Heart left ventricle (tissue), 16 donors: ENCODE measurements around the gene TBC1D2. TPM values are rescaled to one million over a fixed set of nuclear protein-coding genes. Genes with fewer than 3 reads are reported as not detected.

Experiments
- ATAC-seq, 4 donors: fragments of 200-7000 bp; cut with Tn5 transposase; one replicate each; pipeline ENCODE4 v1.9.1; 2020 to 2022; ENCODE audit warnings: moderate library complexity in 4 of 4, mild to moderate bottlenecking in 3 of 4, moderate number of reproducible peaks in 1 of 4
- DNase-seq, 5 donors: peaks; one replicate each; pipeline ENCODE4 v3.0.0-alpha.2; 2020
- H3K27ac ChIP-seq, 12 donors: fragments of 200-600 bp; sonication (generic) in 4 of 12; one replicate each; pipeline versions ENCODE4 v1.5.0 to v1.8.0; 2016 to 2022; ENCODE audit warnings: mild to moderate bottlenecking in 2 of 12
- H3K27me3 ChIP-seq, 9 donors: fragments of 200-600 bp; sonication (generic) in 2 of 9; one replicate each; pipeline versions ENCODE4 v1.5.1 to v1.8.0; 2016 to 2022; ENCODE audit warnings: mild to moderate bottlenecking in 3 of 9
- H3K36me3 ChIP-seq, 9 donors: fragments of 200-600 bp; sonication (generic) in 2 of 9; one replicate each; pipeline versions ENCODE4 v1.5.0 to v1.8.0; 2018 to 2022; ENCODE audit warnings: mild to moderate bottlenecking in 2 of 9
- H3K4me1 ChIP-seq, 12 donors: fragments of 200-600 bp; sonication (generic) in 4 of 12; one replicate each; pipeline versions ENCODE4 v1.5.0 to v1.8.0; 2016 to 2022; ENCODE audit warnings: mild to moderate bottlenecking in 3 of 12
- H3K4me3 ChIP-seq, 12 donors: fragments of 200-600 bp; sonication (generic) in 4 of 12; one replicate each; pipeline versions ENCODE4 v1.5.0 to v1.8.0; 2017 to 2022; ENCODE audit warnings: mild to moderate bottlenecking in 9 of 12, moderate library complexity in 4 of 12
- H3K9me3 ChIP-seq, 12 donors: fragments of 200-600 bp; sonication (generic) in 4 of 12; one replicate each; pipeline versions ENCODE4 v1.5.0 to v1.8.0; 2016 to 2022; ENCODE audit warnings: mild to moderate bottlenecking in 1 of 12
- POLR2A ChIP-seq, 2 donors: fragments of 450-650 bp; IDR thresholded peaks; one replicate each; pipeline ENCODE4 v1.6.1; 2017; ENCODE audit warnings: antibody characterized with exemption in 2 of 2, mild to moderate bottlenecking in 2 of 2, moderate library complexity in 2 of 2
- WGBS, 4 donors: extraction: QIAGEN DNeasy Blood & Tissue Kit in 2 of 4; methylation state at CpG; one replicate each; pipeline versions ENCODE4 v1.1.5 to v1.1.7; 2013 to 2018; 5-methylcytosine and 5-hydroxymethylcytosine counted together
- intact Hi-C, 10 donors: fragments of 100-400 bp; cut with DNase I; formaldehyde crosslinking; loops; one replicate each; pipeline versions ENCODE4 v1.11.1 to v1.14.2; 2022
- polyA plus RNA-seq, 2 donors: library from polyadenylated mRNA; stranded (reverse); fragments of 200-250 nt; gene quantifications; one replicate each; pipeline ENCODE4 v1.2.3, GENCODE V29; 2013
- total RNA-seq, 9 donors: library from RNA; depleted of rRNA in 2 of 9; stranded (reverse); fragments of >200 nt in 2 of 9; fragmentation: NEBNext Ultra II Directional in 3 of 9; extraction: Animal tissue kit (Norgen Biotek cat#: 25700) in 3 of 9; gene quantifications; one replicate each; pipeline versions ENCODE4 v1.1.0 to v1.2.4, GENCODE V29; 2016 to 2023
- TF ChIP-seq, protein P1 (sequence below), 12 donors: fragments of 200-600 bp; sonication (generic) in 4 of 12; IDR thresholded peaks; one replicate each; pipeline versions ENCODE4 v1.5.0 to v1.8.0; 2018 to 2022; ENCODE audit warnings: antibody characterized with exemption in 12 of 12, mild to moderate bottlenecking in 5 of 12
- donor health status: ischemic (EF 13 %, LVEDD 7.1; RV severe dilation, severe dysfunction).
- donor health status: healthy with polysubstance abuse.
- donor health status: DM: no; HTN: yes; CAD: no.
- donor health status: DM: no; HTN: no; CAD: no.
- donor health status: ischemic (EF 25% LVEDD 6.9; RV normal size, moderate dysfunction).
- donor health status: ischemic (EF 25% LVEDD 5.7; RV mildly dilated, moderate dysfunction).
- donor health status: healthy.
- donor health status: DM: yes; HTN: yes; CAD: no.
- donor health status: ischemic (EF 35%, LVEDD 5.7; RV mildly dilated, moderate dysfunction).
- donor health status: nonischemic (EF 11% LVEDD 7.7; RV severe dilation, severe dysfunction).
- donor health status: DM: yes; HTN: yes; CAD: no.
- donor health status: PGD.
- donor health status: ischemic (EF 29% LVEDD 5.4; RV normal size, mild dysfunction).
- donor health status: nonischemic (EF 23%, LVEDD 6.1; RV moderate dilation, normal function).

TBC1D2 gene
- total and polyA plus RNA-seq, 11 donors, result 1.1 to 9.4 (median 2.2) TPM

GRCh38 chr9:98295824-98296223, 40.4 kb upstream of the TBC1D2 start:
- intact Hi-C loops, result no loop called here
- no peaks in the 10 kb centered on the region for H3K9me3 ChIP-seq
- TF ChIP-seq, protein P1, sequence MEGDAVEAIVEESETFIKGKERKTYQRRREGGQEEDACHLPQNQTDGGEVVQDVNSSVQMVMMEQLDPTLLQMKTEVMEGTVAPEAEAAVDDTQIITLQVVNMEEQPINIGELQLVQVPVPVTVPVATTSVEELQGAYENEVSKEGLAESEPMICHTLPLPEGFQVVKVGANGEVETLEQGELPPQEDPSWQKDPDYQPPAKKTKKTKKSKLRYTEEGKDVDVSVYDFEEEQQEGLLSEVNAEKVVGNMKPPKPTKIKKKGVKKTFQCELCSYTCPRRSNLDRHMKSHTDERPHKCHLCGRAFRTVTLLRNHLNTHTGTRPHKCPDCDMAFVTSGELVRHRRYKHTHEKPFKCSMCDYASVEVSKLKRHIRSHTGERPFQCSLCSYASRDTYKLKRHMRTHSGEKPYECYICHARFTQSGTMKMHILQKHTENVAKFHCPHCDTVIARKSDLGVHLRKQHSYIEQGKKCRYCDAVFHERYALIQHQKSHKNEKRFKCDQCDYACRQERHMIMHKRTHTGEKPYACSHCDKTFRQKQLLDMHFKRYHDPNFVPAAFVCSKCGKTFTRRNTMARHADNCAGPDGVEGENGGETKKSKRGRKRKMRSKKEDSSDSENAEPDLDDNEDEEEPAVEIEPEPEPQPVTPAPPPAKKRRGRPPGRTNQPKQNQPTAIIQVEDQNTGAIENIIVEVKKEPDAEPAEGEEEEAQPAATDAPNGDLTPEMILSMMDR (IDR thresholded peaks at IDR 0.05), result no peak
- no peak for TF ChIP-seq POLR2A (IDR thresholded peaks at IDR 0.05)
- H3K4me1 ChIP-seq, result no peaks in the 10 kb centered on the region
- no peak for DNase-seq
- H3K27ac ChIP-seq, result no peak overlapping the region
- no peak overlapping the region for H3K4me3 ChIP-seq
- 81 to 94% (median 89%) methylated on average over 6 of the region's 6 CpGs for WGBS, 4 donors
- peaks cover 0 to 7% (median 0%) of the 10 kb centered on the region in 9 donors for H3K27me3 ChIP-seq
- ATAC-seq, result no peak
- no peaks in the 10 kb centered on the region for H3K36me3 ChIP-seq

DNA sequence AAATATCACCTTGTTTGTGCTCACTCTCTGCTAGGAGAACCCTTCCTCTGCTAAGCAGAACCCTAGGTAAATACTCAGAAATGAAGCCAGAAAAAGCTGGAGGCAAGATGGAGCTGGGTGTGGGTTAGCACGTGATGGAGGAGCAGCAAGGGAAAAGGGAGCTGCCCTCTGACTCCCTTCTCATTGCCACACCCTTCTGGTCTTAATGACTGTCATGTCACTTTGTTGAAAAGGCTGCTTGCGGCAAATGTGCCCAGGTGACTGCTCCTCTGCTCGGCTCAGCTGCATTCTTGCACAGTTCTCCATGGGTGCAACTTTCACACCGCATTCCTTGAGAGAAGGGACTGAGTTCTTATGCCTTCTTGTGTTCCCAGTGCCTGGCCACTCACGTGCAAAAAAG, 36.4 kb upstream of the TBC1D2 start:
- H3K27me3 ChIP-seq, result peaks cover 0 to 7% (median 0%) of the 10 kb centered on the region in 9 donors
- TF ChIP-seq, protein P1 (IDR thresholded peaks at IDR 0.05), result no peak
- 60 to 75% (median 64%) methylated on average over 5 of the region's 5 CpGs for WGBS, 4 donors
- H3K4me3 ChIP-seq, result no peak overlapping the region
- H3K27ac ChIP-seq, result no peak overlapping the region
- intact Hi-C loops, result no loop called here
- no peaks in the 10 kb centered on the region for H3K4me1 ChIP-seq
- no peaks in the 10 kb centered on the region for H3K36me3 ChIP-seq
- DNase-seq (no peak), ATAC-seq (no peak)
- no peaks in the 10 kb centered on the region for H3K9me3 ChIP-seq

DNA sequence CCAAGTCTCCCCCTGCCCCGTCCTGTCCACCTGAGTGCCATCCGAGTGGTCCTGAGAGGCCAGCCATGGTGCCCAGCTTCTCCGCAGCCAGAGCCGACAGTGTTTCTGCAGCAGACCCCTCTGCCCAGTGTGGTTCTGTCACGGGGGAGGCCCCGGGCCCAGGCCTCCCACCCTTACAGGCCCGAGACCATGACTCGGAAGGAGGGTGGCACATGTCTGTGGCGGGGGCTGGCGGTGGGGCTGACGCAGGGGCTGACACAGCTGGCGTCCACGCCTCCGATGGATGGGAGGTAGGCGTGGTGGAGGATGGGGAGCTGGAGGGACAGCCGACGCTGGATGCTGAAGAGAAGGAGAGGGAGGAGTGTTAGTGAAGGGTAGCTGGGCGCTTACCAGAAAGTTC, 35.0 kb upstream of the TBC1D2 start:
- ATAC-seq, result no peak
- H3K9me3 ChIP-seq, result no peaks in the 10 kb centered on the region
- H3K4me3 ChIP-seq, result no peak overlapping the region
- no peak overlapping the region for H3K27ac ChIP-seq
- intact Hi-C loops, result no loop called here
- TF ChIP-seq, protein P1 (IDR thresholded peaks at IDR 0.05), result no peak
- TF ChIP-seq POLR2A (IDR thresholded peaks at IDR 0.05), result no peak
- H3K4me1 ChIP-seq, result no peaks in the 10 kb centered on the region
- DNase-seq, result no peak
- WGBS, 4 donors, result 88 to 90% (median 90%) methylated on average over 18 of the region's 18 CpGs
- peaks cover 0 to 7% (median 0%) of the 10 kb centered on the region in 9 donors for H3K27me3 ChIP-seq
- no peaks in the 10 kb centered on the region for H3K36me3 ChIP-seq

- H3K27me3 ChIP-seq, result peaks cover 0 to 11% (median 0%) of the 10 kb centered on the region in 9 donors
- WGBS, 4 donors, result 70 to 75% (median 71%) methylated on average over 12 of the region's 12 CpGs
- no peak for DNase-seq
- no peaks in the 10 kb centered on the region for H3K36me3 ChIP-seq
- H3K4me1 ChIP-seq, result no peaks in the 10 kb centered on the region
- no peak for ATAC-seq
- H3K4me3 ChIP-seq, result no peak overlapping the region
- intact Hi-C loops, result no loop called here
- no peak overlapping the region for H3K27ac ChIP-seq
- H3K9me3 ChIP-seq, result no peaks in the 10 kb centered on the region
- TF ChIP-seq POLR2A (IDR thresholded peaks at IDR 0.05), result no peak
- TF ChIP-seq, protein P1 (IDR thresholded peaks at IDR 0.05), result no peak
Observed at GRCh38 chr9:98289614-98290201, 34.3 kb upstream of the TBC1D2 start.
